Heart right ventricle (tissue), 16 donors: ENCODE data around the gene AP3S2. TPM values are rescaled to one million over a fixed set of nuclear protein-coding genes. Genes with fewer than 3 reads are reported as not detected.

Experiments
- ATAC-seq, 8 donors: fragments of 200-7000 bp; cut with Tn5 transposase; one replicate each; pipeline ENCODE4 v1.9.1; 2020; ENCODE audit warnings: mild to moderate bottlenecking in 8 of 8, moderate library complexity in 8 of 8, moderate number of reproducible peaks in 1 of 8
- DNase-seq, 2 donors: peaks; one replicate each; pipeline ENCODE4 v3.0.0-alpha.2; 2020
- H3K27ac ChIP-seq, 10 donors: fragments of 200-600 bp; sonication (generic) in 2 of 10; one replicate each; pipeline versions ENCODE4 v1.5.0 to v1.8.0; 2020 to 2022; ENCODE audit warnings: mild to moderate bottlenecking in 3 of 10
- H3K27me3 ChIP-seq, 7 donors: fragments of 200-600 bp; one replicate each; pipeline ENCODE4 v1.8.0; 2021 to 2022; ENCODE audit warnings: mild to moderate bottlenecking in 2 of 7
- H3K36me3 ChIP-seq, 9 donors: fragments of 200-600 bp; sonication (generic) in 1 of 9; one replicate each; pipeline versions ENCODE4 v1.5.0 to v1.8.0; 2020 to 2022; ENCODE audit warnings: mild to moderate bottlenecking in 2 of 9
- H3K4me1 ChIP-seq, 9 donors: fragments of 200-600 bp; sonication (generic) in 1 of 9; one replicate each; pipeline versions ENCODE4 v1.5.0 to v1.8.0; 2020 to 2022; ENCODE audit warnings: mild to moderate bottlenecking in 4 of 9
- H3K4me3 ChIP-seq, 10 donors: fragments of 200-600 bp; sonication (generic) in 2 of 10; one replicate each; pipeline versions ENCODE4 v1.5.0 to v1.8.0; 2020 to 2022; ENCODE audit warnings: mild to moderate bottlenecking in 7 of 10, moderate library complexity in 2 of 10
- H3K9me3 ChIP-seq, 11 donors: fragments of 200-600 bp in 10 of 11; sonication (generic) in 2 of 11; one replicate each; pipeline versions ENCODE4 v1.5.0 to v1.8.0; 2013 to 2022; ENCODE audit warnings: mild to moderate bottlenecking in 2 of 11, control low read depth in 1 of 11, moderate library complexity in 1 of 11
- WGBS, 2 donors: extraction: QIAGEN DNeasy Blood & Tissue Kit; methylation state at CpG; one replicate each; pipeline ENCODE4 v1.1.7; 2013; ENCODE audit warnings: inconsistent platforms in 1 of 2; 5-methylcytosine and 5-hydroxymethylcytosine counted together
- intact Hi-C, 10 donors: fragments of 100-400 bp; cut with DNase I; formaldehyde crosslinking; loops; one replicate each; pipeline versions ENCODE4 v1.11.1 to v1.14.2; 2022
- polyA plus RNA-seq, 2 donors: library from polyadenylated mRNA; stranded (reverse); fragments of 200-250 nt; gene quantifications; one replicate each; pipeline ENCODE4 v1.2.3, GENCODE V29; 2013
- total RNA-seq, 10 donors: library from RNA; stranded (reverse); fragmentation: NEBNext Ultra II Directional in 3 of 10; extraction: Animal tissue kit (Norgen Biotek cat#: 25700) in 3 of 10; gene quantifications; one replicate each; pipeline versions ENCODE4 v1.2.1 to v1.2.4, GENCODE V29; 2021 to 2023
- TF ChIP-seq, protein P1 (sequence below), 9 donors: fragments of 200-600 bp; sonication (generic) in 2 of 9; IDR thresholded peaks; one replicate each; pipeline versions ENCODE4 v1.5.0 to v1.8.0; 2021 to 2022; ENCODE audit warnings: antibody characterized with exemption in 9 of 9, mild to moderate bottlenecking in 5 of 9, moderate library complexity in 1 of 9
- donor health status: Arrhythmogenic right ventricular cardiomyopathy.
- donor health status: ischemic (EF 13 %, LVEDD 7.1; RV severe dilation, severe dysfunction).
- donor health status: healthy with polysubstance abuse.
- donor health status: DM: no; HTN: yes; CAD: no.
- donor health status: DM: no; HTN: no; CAD: no.
- donor health status: ischemic (EF 25% LVEDD 6.9; RV normal size, moderate dysfunction).
- donor health status: ischemic (EF 25% LVEDD 5.7; RV mildly dilated, moderate dysfunction).
- donor health status: healthy.
- donor health status: DM: yes; HTN: yes; CAD: no.
- donor health status: Ischemic cardiomyopathy.
- donor health status: ischemic (EF 35%, LVEDD 5.7; RV mildly dilated, moderate dysfunction).
- donor health status: nonischemic (EF 11% LVEDD 7.7; RV severe dilation, severe dysfunction).
- donor health status: DM: yes; HTN: yes; CAD: no.
- donor health status: PGD.
- donor health status: ischemic (EF 29% LVEDD 5.4; RV normal size, mild dysfunction).
- donor health status: nonischemic (EF 23%, LVEDD 6.1; RV moderate dilation, normal function).

AP3S2 gene
- total and polyA plus RNA-seq, 12 donors, result 16.8 to 55.5 (median 45.5) TPM

DNA sequence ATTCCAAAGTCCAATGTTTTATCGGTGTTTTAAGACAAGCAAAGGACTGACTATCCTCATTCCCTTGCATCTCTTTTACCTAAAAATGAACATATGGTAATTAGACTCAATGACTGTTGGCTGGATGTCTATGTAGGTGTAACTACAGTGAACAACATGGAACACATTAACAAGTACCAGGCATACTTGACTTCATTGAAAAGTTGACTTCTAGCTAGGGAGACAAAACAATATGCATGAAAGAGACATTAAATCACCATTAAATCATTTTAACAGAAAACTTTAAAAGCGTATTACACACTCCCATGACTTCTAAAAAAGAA is 44.9 kb downstream of the AP3S2 start:
- ATAC-seq (no peak), DNase-seq (no peak)
- no peak overlapping the region for H3K4me3 ChIP-seq
- no peaks in the 10 kb centered on the region for H3K9me3 ChIP-seq
- intact Hi-C loops, result no loop called here
- TF ChIP-seq, protein P1, sequence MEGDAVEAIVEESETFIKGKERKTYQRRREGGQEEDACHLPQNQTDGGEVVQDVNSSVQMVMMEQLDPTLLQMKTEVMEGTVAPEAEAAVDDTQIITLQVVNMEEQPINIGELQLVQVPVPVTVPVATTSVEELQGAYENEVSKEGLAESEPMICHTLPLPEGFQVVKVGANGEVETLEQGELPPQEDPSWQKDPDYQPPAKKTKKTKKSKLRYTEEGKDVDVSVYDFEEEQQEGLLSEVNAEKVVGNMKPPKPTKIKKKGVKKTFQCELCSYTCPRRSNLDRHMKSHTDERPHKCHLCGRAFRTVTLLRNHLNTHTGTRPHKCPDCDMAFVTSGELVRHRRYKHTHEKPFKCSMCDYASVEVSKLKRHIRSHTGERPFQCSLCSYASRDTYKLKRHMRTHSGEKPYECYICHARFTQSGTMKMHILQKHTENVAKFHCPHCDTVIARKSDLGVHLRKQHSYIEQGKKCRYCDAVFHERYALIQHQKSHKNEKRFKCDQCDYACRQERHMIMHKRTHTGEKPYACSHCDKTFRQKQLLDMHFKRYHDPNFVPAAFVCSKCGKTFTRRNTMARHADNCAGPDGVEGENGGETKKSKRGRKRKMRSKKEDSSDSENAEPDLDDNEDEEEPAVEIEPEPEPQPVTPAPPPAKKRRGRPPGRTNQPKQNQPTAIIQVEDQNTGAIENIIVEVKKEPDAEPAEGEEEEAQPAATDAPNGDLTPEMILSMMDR (IDR thresholded peaks at IDR 0.05), result no peak
- H3K27me3 ChIP-seq, result no peaks in the 10 kb centered on the region
- peaks cover 0 to 84% (median 6%) of the 10 kb centered on the region in 9 donors for H3K36me3 ChIP-seq
- WGBS, 2 donors, result 95% methylated on average over 2 of the region's 2 CpGs
- peak overlapping the region in 1 of 10 donors; percentile 80 for H3K27ac ChIP-seq
- H3K4me1 ChIP-seq, result peaks cover 0 to 72% (median 0%) of the 10 kb centered on the region in 9 donors

DNA sequence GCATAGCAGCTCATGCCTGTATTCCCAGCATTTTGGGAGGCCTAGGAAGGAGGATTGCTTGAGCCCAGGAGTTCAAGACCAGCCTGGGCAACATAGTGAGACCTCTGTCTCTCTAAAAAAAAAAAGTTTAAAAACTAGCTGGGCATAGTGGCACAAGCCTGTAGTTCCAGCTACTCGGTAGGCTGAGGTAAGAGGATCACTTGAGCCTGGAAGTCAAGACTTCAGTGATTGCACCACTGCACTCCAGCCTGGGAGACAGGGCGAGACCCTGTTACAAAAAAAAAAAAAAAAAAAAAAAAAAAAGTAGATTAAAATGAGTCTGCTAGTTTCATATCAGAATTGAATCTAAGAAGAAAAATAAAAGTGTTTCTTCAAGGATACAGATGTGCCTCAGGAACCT is 46.7 kb downstream of the AP3S2 start:
- Histone ChIP-seq H3K4me1 (peaks cover 0 to 62% (median 0%) of the 10 kb centered on the region in 9 donors), H3K27me3 (no peaks in the 10 kb centered on the region), H3K4me3 (no peak overlapping the region), H3K9me3 (no peaks in the 10 kb centered on the region), H3K27ac (no peak overlapping the region), H3K36me3 (peaks cover 0 to 82% (median 6%) of the 10 kb centered on the region in 9 donors)
- ATAC-seq (no peak), DNase-seq (no peak)
- intact Hi-C loops, result no loop called here
- WGBS, 2 donors, result 86 to 92% methylated on average over 2 of the region's 2 CpGs
- TF ChIP-seq, protein P1 (IDR thresholded peaks at IDR 0.05), result no peak

DNA sequence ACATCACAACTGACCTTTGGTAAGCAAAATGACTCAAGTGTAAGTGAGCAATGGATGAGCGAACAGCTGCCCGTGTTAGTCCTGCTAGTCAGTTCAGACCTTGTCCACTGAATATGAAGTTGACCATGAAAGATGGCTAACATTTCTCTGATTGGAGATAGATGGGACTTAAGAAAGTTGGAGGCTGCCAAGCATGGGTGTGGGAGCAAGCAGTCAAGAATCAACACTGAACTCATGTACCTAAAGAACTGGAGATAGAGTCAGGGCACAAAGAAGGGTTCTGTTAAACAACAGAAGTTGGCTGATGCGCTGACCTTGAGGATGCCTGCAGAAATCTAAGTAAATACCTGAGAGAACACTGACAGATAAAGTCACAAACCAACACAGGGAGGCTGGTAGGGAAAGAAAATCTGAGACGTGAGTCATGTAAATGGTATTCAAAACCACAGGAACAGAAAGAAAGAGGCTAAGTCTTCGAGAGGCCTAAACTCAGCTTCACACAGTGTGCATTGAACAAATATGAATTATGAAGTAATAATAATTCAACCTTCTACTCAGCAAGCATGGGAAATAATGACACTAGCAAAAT is 48.4 kb downstream of the AP3S2 start:
- Histone ChIP-seq H3K9me3 (no peaks in the 10 kb centered on the region), H3K36me3 (peaks cover 0 to 82% (median 6%) of the 10 kb centered on the region in 9 donors), H3K27ac (peak overlapping the region in 1 of 10 donors; percentile 7), H3K4me1 (peaks cover 0 to 56% (median 0%) of the 10 kb centered on the region in 9 donors), H3K4me3 (no peak overlapping the region), H3K27me3 (no peaks in the 10 kb centered on the region)
- TF ChIP-seq, protein P1 (IDR thresholded peaks at IDR 0.05), result no peak
- WGBS, 2 donors, result 83 to 88% methylated on average over 5 of the region's 5 CpGs
- DNase-seq (no peak), ATAC-seq (no peak)
- intact Hi-C loops, result no loop called here

DNA sequence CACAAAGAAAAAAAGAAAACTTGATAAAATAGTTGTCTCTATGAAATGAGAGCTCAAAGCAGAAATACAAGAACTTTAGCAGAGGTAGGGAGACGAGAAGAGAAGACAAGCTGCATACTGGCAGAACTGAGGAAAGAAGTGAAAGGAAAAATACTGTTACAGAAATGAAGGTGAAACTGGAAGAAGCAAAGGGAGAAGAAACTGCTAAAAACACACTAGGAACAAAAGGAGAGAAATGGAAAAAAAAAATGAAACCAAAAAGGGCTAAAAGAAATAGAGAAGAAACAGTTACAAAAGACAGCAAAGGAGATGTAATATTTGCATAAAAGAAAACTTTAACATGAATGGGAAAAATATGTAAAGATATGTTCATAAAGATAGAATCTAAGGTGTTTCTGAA is 51.8 kb downstream of the AP3S2 start:
- H3K27me3 ChIP-seq, result no peaks in the 10 kb centered on the region
- 88 to 100% methylated on average over 1 of the region's 1 CpG for whole genome bisulfite sequencing, 2 donors
- ATAC-seq (no peak), DNase-seq (no peak)
- H3K4me3 ChIP-seq, result no peak overlapping the region
- peak overlapping the region in 1 of 10 donors; percentile 26 for H3K27ac ChIP-seq
- TF ChIP-seq, protein P1 (IDR thresholded peaks at IDR 0.05), result no peak
- H3K4me1 ChIP-seq, result peaks cover 0 to 58% (median 9%) of the 10 kb centered on the region in 9 donors
- H3K36me3 ChIP-seq, result peaks cover 0 to 82% (median 5%) of the 10 kb centered on the region in 9 donors
- intact Hi-C loops, result no loop called here
- no peaks in the 10 kb centered on the region for H3K9me3 ChIP-seq
